22Rv1 (cell line): Measurements from ENCODE around the gene XPR1.

Experiments used
- CTCF ChIP-seq: fragments of 450-650 bp; IDR thresholded peaks from 2 replicates; pipeline ENCODE4 v1.5.1; 2017; ENCODE audit warnings: mild to moderate bottlenecking
- ZFX ChIP-seq: fragments of 450-650 bp; IDR thresholded peaks from 2 replicates; pipeline ENCODE4 v1.6.1; 2017; ENCODE audit warnings: antibody characterized with exemption, borderline replicate concordance

- no peak for TF ChIP-seq CTCF
- no peak for TF ChIP-seq ZFX
Observed at GRCh38 chr1:180724055-180724454, 92.2 kb downstream of the XPR1 start.
